SK-N-SH (cell line): ENCODE data around the gene RBCK1.

Experiments used
- EZH2phosphoT487 ChIP-seq: fragments of 200-600 bp; sonication (generic); IDR thresholded peaks from 2 replicates; pipeline ENCODE4 v1.6.1; 2017; ENCODE audit warnings: low read depth, mixed run types, mild to moderate bottlenecking, antibody characterized with exemption, moderate library complexity, borderline replicate concordance
- MEF2A ChIP-seq: IDR thresholded peaks from 2 replicates; pipeline ENCODE4 v1.4.0; 2012; ENCODE audit warnings: low read depth, borderline replicate concordance
- TF ChIP-seq, protein P1 (sequence below): fragments of 200-600 bp; sonication (generic); IDR thresholded peaks from 2 replicates; pipeline ENCODE4 v1.6.1; 2017; ENCODE audit warnings: antibody characterized with exemption, mild to moderate bottlenecking, moderate library complexity

DNA sequence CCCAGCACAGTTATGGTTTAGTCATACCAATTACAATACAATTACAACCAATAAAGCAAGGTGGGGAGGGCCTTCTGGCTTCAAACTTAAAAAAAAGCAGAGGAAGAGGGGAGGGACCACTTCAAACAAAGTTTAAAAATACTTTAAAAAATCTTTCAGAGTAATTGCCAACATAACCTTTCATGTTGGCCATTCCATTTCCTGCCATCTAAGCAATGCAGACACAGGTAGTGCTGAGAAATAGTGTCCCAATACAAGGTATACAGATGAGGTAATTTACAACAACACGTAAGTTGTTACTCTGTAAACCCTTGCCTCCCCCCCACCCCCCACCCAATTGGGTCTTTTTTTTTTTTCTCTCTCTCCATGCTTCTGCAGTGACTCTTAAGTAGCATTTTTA lies 73.1 kb downstream of the RBCK1 start:
- no peak for TF ChIP-seq EZH2phosphoT487
- TF ChIP-seq, protein P1, sequence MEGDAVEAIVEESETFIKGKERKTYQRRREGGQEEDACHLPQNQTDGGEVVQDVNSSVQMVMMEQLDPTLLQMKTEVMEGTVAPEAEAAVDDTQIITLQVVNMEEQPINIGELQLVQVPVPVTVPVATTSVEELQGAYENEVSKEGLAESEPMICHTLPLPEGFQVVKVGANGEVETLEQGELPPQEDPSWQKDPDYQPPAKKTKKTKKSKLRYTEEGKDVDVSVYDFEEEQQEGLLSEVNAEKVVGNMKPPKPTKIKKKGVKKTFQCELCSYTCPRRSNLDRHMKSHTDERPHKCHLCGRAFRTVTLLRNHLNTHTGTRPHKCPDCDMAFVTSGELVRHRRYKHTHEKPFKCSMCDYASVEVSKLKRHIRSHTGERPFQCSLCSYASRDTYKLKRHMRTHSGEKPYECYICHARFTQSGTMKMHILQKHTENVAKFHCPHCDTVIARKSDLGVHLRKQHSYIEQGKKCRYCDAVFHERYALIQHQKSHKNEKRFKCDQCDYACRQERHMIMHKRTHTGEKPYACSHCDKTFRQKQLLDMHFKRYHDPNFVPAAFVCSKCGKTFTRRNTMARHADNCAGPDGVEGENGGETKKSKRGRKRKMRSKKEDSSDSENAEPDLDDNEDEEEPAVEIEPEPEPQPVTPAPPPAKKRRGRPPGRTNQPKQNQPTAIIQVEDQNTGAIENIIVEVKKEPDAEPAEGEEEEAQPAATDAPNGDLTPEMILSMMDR, result no peak
- no peak for TF ChIP-seq MEF2A
